ENCODE results near the gene RPS24. TPM values are rescaled to one million over a fixed set of nuclear protein-coding genes. Genes with fewer than 3 reads are reported as not detected.

Gene RPS24
- total and polyA plus RNA-seq, 2 of the 8 experiments (the other 6 are each of a cell fraction or from before 2014, with no cell fraction given), result 2,128 to 3,943 TPM

DNA sequence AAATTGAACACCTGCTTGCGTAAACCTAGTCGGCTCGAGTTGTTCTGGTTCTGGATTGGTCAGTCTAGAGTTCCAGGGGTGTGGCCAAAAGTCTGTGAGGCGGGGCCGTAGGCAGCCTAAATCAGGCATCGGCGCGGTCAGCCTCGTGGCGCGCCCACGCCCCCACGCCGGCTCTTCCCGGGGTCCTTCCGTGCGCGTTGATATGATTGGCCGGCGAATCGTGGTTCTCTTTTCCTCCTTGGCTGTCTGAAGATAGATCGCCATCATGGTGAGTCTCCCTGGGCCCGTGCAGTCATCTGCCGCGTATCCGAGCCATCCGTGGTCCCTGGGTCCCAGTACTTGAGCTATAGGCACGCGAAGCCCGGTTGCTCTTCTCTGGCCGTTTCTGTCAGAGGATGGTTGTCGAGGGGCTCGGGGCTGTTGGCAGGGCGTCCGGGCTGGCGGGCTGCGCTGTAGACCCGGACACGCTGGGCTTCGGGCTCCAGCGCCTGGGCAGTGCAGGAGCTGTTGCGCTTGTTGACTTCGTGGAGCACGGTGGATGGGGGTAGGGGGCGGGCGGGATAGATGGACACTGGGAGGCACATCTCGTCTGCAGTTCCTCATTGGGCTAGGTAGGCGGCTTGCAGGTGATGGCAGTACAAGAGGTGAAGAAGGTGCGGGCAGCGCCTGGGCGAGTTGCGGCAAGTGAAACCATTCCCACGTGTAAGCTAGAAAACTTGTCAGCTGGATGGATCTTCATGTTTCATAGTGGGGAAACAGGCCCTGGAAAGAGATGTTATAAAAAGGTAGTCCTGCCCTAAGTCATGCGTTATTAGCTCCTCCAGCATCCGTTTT, at the start of gene RPS24 (continued):
- TF ChIP-seq, protein P1, sequence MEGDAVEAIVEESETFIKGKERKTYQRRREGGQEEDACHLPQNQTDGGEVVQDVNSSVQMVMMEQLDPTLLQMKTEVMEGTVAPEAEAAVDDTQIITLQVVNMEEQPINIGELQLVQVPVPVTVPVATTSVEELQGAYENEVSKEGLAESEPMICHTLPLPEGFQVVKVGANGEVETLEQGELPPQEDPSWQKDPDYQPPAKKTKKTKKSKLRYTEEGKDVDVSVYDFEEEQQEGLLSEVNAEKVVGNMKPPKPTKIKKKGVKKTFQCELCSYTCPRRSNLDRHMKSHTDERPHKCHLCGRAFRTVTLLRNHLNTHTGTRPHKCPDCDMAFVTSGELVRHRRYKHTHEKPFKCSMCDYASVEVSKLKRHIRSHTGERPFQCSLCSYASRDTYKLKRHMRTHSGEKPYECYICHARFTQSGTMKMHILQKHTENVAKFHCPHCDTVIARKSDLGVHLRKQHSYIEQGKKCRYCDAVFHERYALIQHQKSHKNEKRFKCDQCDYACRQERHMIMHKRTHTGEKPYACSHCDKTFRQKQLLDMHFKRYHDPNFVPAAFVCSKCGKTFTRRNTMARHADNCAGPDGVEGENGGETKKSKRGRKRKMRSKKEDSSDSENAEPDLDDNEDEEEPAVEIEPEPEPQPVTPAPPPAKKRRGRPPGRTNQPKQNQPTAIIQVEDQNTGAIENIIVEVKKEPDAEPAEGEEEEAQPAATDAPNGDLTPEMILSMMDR (IDR thresholded peaks at IDR 0.05; ENCODE audit: control extremely low read depth in 1 of 3, insufficient read depth in 1 of 3, low read depth in 1 of 3, low read length in 3 of 3), result peak in 1 of 3 experiments; percentile 11; a peak in 1 of 4 replicates
- TF ChIP-seq KDM5A (IDR thresholded peaks at IDR 0.05; ENCODE audit: low read length), result no peak
- TF ChIP-seq SAP30 (IDR thresholded peaks at IDR 0.05; ENCODE audit: insufficient read depth, insufficient replicate concordance, low read length), result peak; percentile 94
- peak; percentile 88 for TF ChIP-seq CEBPB (IDR thresholded peaks at IDR 0.05; ENCODE audit: low read depth, low read length)
- peak; percentile 86 for TF ChIP-seq MAX (IDR thresholded peaks at IDR 0.05)
- peak; percentile 98 for TF ChIP-seq POLR2AphosphoS5 (IDR thresholded peaks at IDR 0.05; ENCODE audit: low read depth, low read length)
- peak; percentile 97 to 98 for TF ChIP-seq POLR2A (IDR thresholded peaks at IDR 0.05; ENCODE audit: control extremely low read depth in 1 of 2, low read depth in 2 of 2, low read length in 2 of 2)
- TF ChIP-seq EZH2 (IDR thresholded peaks at IDR 0.05; ENCODE audit: low read depth, low read length, severe bottlenecking), result no peak
- peak; percentile 79 for TF ChIP-seq YY1 (IDR thresholded peaks at IDR 0.05; ENCODE audit: low read depth, low read length)
- peak; percentile 88 for TF ChIP-seq PHF8 (conservative IDR thresholded peaks at IDR 0.05; ENCODE audit: low read depth, low read length)
- no peak for TF ChIP-seq RNF2 (IDR thresholded peaks at IDR 0.05; ENCODE audit: borderline replicate concordance, low read depth, low read length, missing control alignments, poor library complexity, severe bottlenecking)
- peak; percentile 21; the same call in 1 of the 2 replicates for TF ChIP-seq CHD1 (IDR thresholded peaks at IDR 0.05; ENCODE audit: low read depth, low read length)
- 0 out of 2 replicates have a peak, but pooled peaks have one; percentile 14 for TF ChIP-seq SRF (IDR thresholded peaks at IDR 0.05; ENCODE audit: low read depth, low read length)
- no peak for TF ChIP-seq CBX8 (IDR thresholded peaks at IDR 0.05; ENCODE audit: borderline replicate concordance, low read depth, low read length)
- TF ChIP-seq FOSL1 (IDR thresholded peaks at IDR 0.05; ENCODE audit: insufficient read depth, low read depth, low read length), result no peak
- no peak for TF ChIP-seq KDM1A (IDR thresholded peaks at IDR 0.05; ENCODE audit: borderline replicate concordance, low read length)
- TF ChIP-seq HDAC6 (IDR thresholded peaks at IDR 0.05; ENCODE audit: low read depth, low read length), result no peak
- 0 out of 2 replicates have a peak, but pooled peaks have one; percentile 28 for TF ChIP-seq RXRA (IDR thresholded peaks at IDR 0.05; ENCODE audit: insufficient read depth, low read depth, low read length)
